ENCODE results near the gene BRICD5.
"Not testable (repeated sequence)": the region's sequence is repeated elsewhere in the genome, so short reads cannot be mapped to it uniquely, and the experiment has no call there.

Gene BRICD5

GRCh38 chr16:2210386-2211365 lies at the start of gene BRICD5:
TSS of gene BRICD5 (minus strand) at chr16:2210863. CDS start at chr16:2210833, 30 bp downstream.
- no peak for DNase-seq

- no peak for DNase-seq
Observed at GRCh38 chr16:2260250-2260649, 49.6 kb upstream of the BRICD5 start.

- not testable (repeated sequence) for DNase-seq
Observed at GRCh38 chr16:2258530-2258929, 47.9 kb upstream of the BRICD5 start.

GRCh38 chr16:2257726-2258125 lies 47.1 kb upstream of the BRICD5 start:
- no peak for DNase-seq

GRCh38 chr16:2256531-2257140 lies 46.0 kb upstream of the BRICD5 start:
- DNase-seq: no peak

GRCh38 chr16:2253293-2253692 lies 42.6 kb upstream of the BRICD5 start:
- no peak for DNase-seq

GRCh38 chr16:2252806-2253148 lies 42.1 kb upstream of the BRICD5 start:
- DNase-seq: no peak

- DNase-seq: peak; percentile 63 to 74
Observed at GRCh38 chr16:2251296-2252111, 40.8 kb upstream of the BRICD5 start, which contains the start of gene ECI1. TSS of gene ECI1 (minus strand) at chr16:2251587. CDS start at chr16:2251566, 21 bp downstream.

- DNase-seq: no peak
Observed at GRCh38 chr16:2250652-2251295, 40.1 kb upstream of the BRICD5 start.

- no peak for DNase-seq
Observed at GRCh38 chr16:2246301-2246885, 35.7 kb upstream of the BRICD5 start.

GRCh38 chr16:2244926-2245795 lies 34.5 kb upstream of the BRICD5 start:
- DNase-seq: no peak

- no peak for DNase-seq
Observed at GRCh38 chr16:2244301-2244700, 33.6 kb upstream of the BRICD5 start.

GRCh38 chr16:2243781-2244180 lies 33.1 kb upstream of the BRICD5 start:
- no peak for DNase-seq

- no peak for DNase-seq
Observed at GRCh38 chr16:2243031-2243528, 32.4 kb upstream of the BRICD5 start.

GRCh38 chr16:2242598-2242997 lies 31.9 kb upstream of the BRICD5 start:
- DNase-seq: no peak

- not testable (repeated sequence) for DNase-seq
Observed at GRCh38 chr16:2240331-2240730, 29.7 kb upstream of the BRICD5 start.

- no peak for DNase-seq
Observed at GRCh38 chr16:2238838-2239675, 28.4 kb upstream of the BRICD5 start.

- no peak for DNase-seq
Observed at GRCh38 chr16:2238150-2238837, 27.6 kb upstream of the BRICD5 start.

GRCh38 chr16:2237493-2238149 lies 27.0 kb upstream of the BRICD5 start:
- no peak for DNase-seq
